GM23338 (cell line): Measurements from ENCODE around the gene OSBPL3. TPM values are rescaled to one million over a fixed set of nuclear protein-coding genes. Genes with fewer than 3 reads are reported as not detected.
"Not testable (repeated sequence)": the region's sequence is repeated elsewhere in the genome, so short reads cannot be mapped to it uniquely, and the experiment has no call there.

Experiments
- ATAC-seq: fragments of 200-7000 bp; cut with Tn5 transposase; 3 replicates; pipeline ENCODE4 v1.9.1; 2020
- DNase-seq: peaks from one replicate; pipeline ENCODE4 v3.0.0-alpha.2; 2015; ENCODE audit warnings: low spot score
- H2AFZ ChIP-seq: fragments of 200-600 bp; sonication (generic); 2 replicates; pipeline ENCODE4 v1.8.0; 2016; ENCODE audit warnings: antibody characterized with exemption, mild to moderate bottlenecking, moderate library complexity
- H3F3A ChIP-seq: fragments of 200-600 bp; sonication (generic); replicated peaks from 2 replicates; pipeline ENCODE4 v1.8.0; 2017; ENCODE audit warnings: antibody characterized with exemption, mixed run types, low read depth
- H3K27ac ChIP-seq: fragments of 200-600 bp; sonication (generic); 2 replicates; pipeline ENCODE4 v1.6.1; 2016; ENCODE audit warnings: low read depth
- H3K27me3 ChIP-seq: fragments of 200-600 bp; sonication (generic); 2 replicates; pipeline ENCODE4 v1.8.0; 2016; ENCODE audit warnings: mild to moderate bottlenecking, mixed run types, moderate library complexity; ENCODE audit not compliant: insufficient read depth
- H3K36me3 ChIP-seq: fragments of 200-600 bp; sonication (generic); 2 replicates; pipeline ENCODE4 v1.8.0; 2016; ENCODE audit warnings: mild to moderate bottlenecking; ENCODE audit not compliant: insufficient read depth
- H3K4me1 ChIP-seq: fragments of 200-600 bp; sonication (generic); 2 replicates; pipeline ENCODE4 v1.8.0; 2016; ENCODE audit warnings: mild to moderate bottlenecking, moderate library complexity; ENCODE audit not compliant: insufficient read depth
- H3K4me2 ChIP-seq: fragments of 200-600 bp; sonication (generic); 2 replicates; pipeline ENCODE4 v1.7.1; 2017; ENCODE audit warnings: mixed run types
- H3K4me3 ChIP-seq: fragments of 200-600 bp; sonication (generic); 2 replicates; pipeline ENCODE4 v1.6.1; 2016; ENCODE audit warnings: mixed run types
- H3K79me2 ChIP-seq: fragments of 200-600 bp; sonication (generic); replicated peaks from 2 replicates; pipeline ENCODE4 v1.8.0; 2017; ENCODE audit warnings: mild to moderate bottlenecking; ENCODE audit not compliant: insufficient read depth
- H3K9me2 ChIP-seq: fragments of 200-600 bp; sonication (generic); 2 replicates; pipeline ENCODE4 v1.8.0; 2017; ENCODE audit not compliant: insufficient read depth
- H4K20me1 ChIP-seq: fragments of 200-600 bp; sonication (generic); replicated peaks from 2 replicates; pipeline ENCODE4 v1.8.0; 2017; ENCODE audit warnings: mild to moderate bottlenecking; ENCODE audit not compliant: insufficient read depth
- H3K27ac Mint-ChIP-seq: 2 replicates; pipeline ENCODE4 v1.8.0; 2020; ENCODE audit warnings: inconsistent platforms, mild to moderate bottlenecking, moderate library complexity, mixed read lengths
- H3K27me3 Mint-ChIP-seq: 3 replicates; pipeline ENCODE4 v1.8.0; 2022; ENCODE audit warnings: low read depth, mild to moderate bottlenecking, moderate library complexity, mixed read lengths, inconsistent platforms; ENCODE audit not compliant: insufficient read depth, poor library complexity
- H3K36me3 Mint-ChIP-seq: 3 replicates; pipeline ENCODE4 v1.8.0; 2021; ENCODE audit warnings: low read depth, mild to moderate bottlenecking, inconsistent platforms, moderate library complexity, mixed read lengths
- H3K4me1 Mint-ChIP-seq: 3 replicates; pipeline ENCODE4 v1.8.0; 2020; ENCODE audit warnings: mild to moderate bottlenecking, inconsistent platforms, mixed read lengths
- H3K4me3 Mint-ChIP-seq: 3 replicates; pipeline ENCODE4 v1.8.0; 2021; ENCODE audit warnings: moderate library complexity, mild to moderate bottlenecking, inconsistent platforms, mixed read lengths
- H3K9me3 Mint-ChIP-seq: 3 replicates; pipeline ENCODE4 v1.8.0; 2020; ENCODE audit warnings: moderate library complexity, mild to moderate bottlenecking, inconsistent platforms, mixed read lengths
- EZH2 ChIP-seq: fragments of 200-600 bp; sonication (generic); IDR thresholded peaks from one replicate; pipeline ENCODE4 v1.8.0; 2017; ENCODE audit warnings: antibody characterized with exemption, mild to moderate bottlenecking, low read depth; ENCODE audit not compliant: unreplicated experiment
- EZH2phosphoT487 ChIP-seq: fragments of 200-600 bp; sonication (generic); IDR thresholded peaks from one replicate; pipeline ENCODE4 v1.8.1; 2018; ENCODE audit warnings: antibody characterized with exemption; ENCODE audit not compliant: unreplicated experiment
- JUNB ChIP-seq: IDR thresholded peaks from one replicate; pipeline ENCODE4 v1.6.1; 2016; ENCODE audit warnings: antibody characterized with exemption; ENCODE audit not compliant: unreplicated experiment
- POLR2AphosphoS5 ChIP-seq: IDR thresholded peaks from 2 replicates; pipeline ENCODE4 v1.6.1; 2016; ENCODE audit warnings: antibody characterized with exemption, low read depth
- STAT1 ChIP-seq: IDR thresholded peaks from one replicate; pipeline ENCODE4 v1.6.1; 2016; ENCODE audit warnings: antibody characterized with exemption; ENCODE audit not compliant: unreplicated experiment
- ZNF114 ChIP-seq: fragments of 250-450 bp; sonication (Bioruptor Pico); IDR thresholded peaks from 2 replicates; pipeline ENCODE4 v1.5.0; 2020; ENCODE audit warnings: mild to moderate bottlenecking, moderate library complexity
- polyA plus RNA-seq: library from polyadenylated mRNA; unstranded; fragments of >200 nt; fragmentation: Nextera tagmentation; extraction: Ambion mirVana; gene quantifications from 2 replicates; pipeline ENCODE4 v1.2.1, GENCODE V29; 2016
- total RNA-seq: library from RNA; depleted of rRNA; stranded (reverse); fragments of >200 nt; shearing (Covaris generic); gene quantifications from 2 replicates; pipeline ENCODE4 v1.2.3, GENCODE V29; 2014
- TF ChIP-seq, protein P1 (sequence below): fragments of 250-450 bp; sonication (Bioruptor Pico); IDR thresholded peaks from 2 replicates; pipeline ENCODE4 v1.5.0; 2020; ENCODE audit warnings: mild to moderate bottlenecking, moderate library complexity
- TF ChIP-seq, protein P2 (sequence below): IDR thresholded peaks from one replicate; pipeline ENCODE4 v1.6.1; 2018; ENCODE audit warnings: antibody characterized with exemption; ENCODE audit not compliant: unreplicated experiment
- TF ChIP-seq, protein P3 (sequence below), 2 experiments: fragments of 200-600 bp in 1 of 2; sonication (generic) in 1 of 2; conservative IDR thresholded peaks; 2 replicates each; pipeline versions ENCODE4 v1.5.1 to v1.6.1; 2016 to 2017; ENCODE audit warnings: antibody characterized with exemption in 2 of 2, low read depth in 2 of 2, mild to moderate bottlenecking in 2 of 2, moderate library complexity in 1 of 2
- TF ChIP-seq, protein P4 (sequence below): IDR thresholded peaks from 2 replicates; pipeline ENCODE4 v1.6.1; 2016; ENCODE audit warnings: antibody characterized with exemption

The OSBPL3 gene
- total and polyA plus RNA-seq, 2 experiments from 2014 or later, result 7.2 to 15.7 TPM

GRCh38 chr7:24903992-24904391 is 76.0 kb downstream of the OSBPL3 start:
- H3K4me1 ChIP-seq, DNase-seq, H3K4me3 Mint-ChIP-seq, H3K9me3 Mint-ChIP-seq, ATAC-seq, H3K27ac ChIP-seq, H3K27me3 ChIP-seq, H3K9me2 ChIP-seq, H3K4me1 Mint-ChIP-seq, H3K27ac Mint-ChIP-seq, H3K36me3 ChIP-seq, H3K4me2 ChIP-seq, H2AFZ ChIP-seq, H3F3A ChIP-seq, H3K4me3 ChIP-seq, H3K36me3 Mint-ChIP-seq, H3K27me3 Mint-ChIP-seq, H4K20me1 ChIP-seq: not testable (repeated sequence)
- peaks cover 11% of the 10 kb centered on the region for H3K79me2 ChIP-seq

DNA sequence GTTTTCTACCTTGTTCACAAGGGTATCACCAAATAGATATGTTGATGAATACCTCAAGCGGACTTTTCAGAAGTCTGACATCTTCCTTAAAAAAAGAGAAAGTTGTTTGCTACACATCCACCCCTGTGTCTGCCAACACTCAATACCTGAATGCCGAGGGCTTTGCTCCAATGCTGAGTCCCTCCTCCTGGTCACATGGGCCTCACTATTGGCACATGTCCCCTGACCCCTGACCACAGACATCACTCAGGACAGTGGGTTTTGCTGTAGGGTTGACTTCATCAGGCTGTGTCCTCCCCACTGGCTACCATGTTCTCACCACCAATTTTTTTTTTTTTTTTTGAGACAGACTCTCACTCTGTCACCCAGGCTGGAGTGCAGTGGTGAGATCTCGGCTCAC is 76.4 kb downstream of the OSBPL3 start:
- Mint-ChIP-seq H3K4me3 (no peak overlapping the region), H3K36me3 (0 out of 3 replicates have a peak, but pooled peaks cover 4% of the 10 kb centered on the region), H3K9me3 (no peaks in the 10 kb centered on the region), H3K27me3 (peaks cover 2% of the 10 kb centered on the region), H3K4me1 (no peaks in the 10 kb centered on the region), H3K27ac (no peak overlapping the region)
- Histone ChIP-seq H3F3A (no peaks in the 10 kb centered on the region), H2AFZ (no peak overlapping the region), H3K9me2 (no peaks in the 10 kb centered on the region), H3K79me2 (peaks cover 8% of the 10 kb centered on the region), H3K4me2 (no peak overlapping the region), H3K4me3 (no peak overlapping the region), H3K4me1 (no peaks in the 10 kb centered on the region), H3K27me3 (no peaks in the 10 kb centered on the region), H4K20me1 (no peaks in the 10 kb centered on the region; the same call in 1 of the 2 replicates), H3K36me3 (no peaks in the 10 kb centered on the region), H3K27ac (no peak overlapping the region)
- DNase-seq (no peak), ATAC-seq (no peak)
- no peak for TF ChIP-seq STAT1
- TF ChIP-seq, protein P1, sequence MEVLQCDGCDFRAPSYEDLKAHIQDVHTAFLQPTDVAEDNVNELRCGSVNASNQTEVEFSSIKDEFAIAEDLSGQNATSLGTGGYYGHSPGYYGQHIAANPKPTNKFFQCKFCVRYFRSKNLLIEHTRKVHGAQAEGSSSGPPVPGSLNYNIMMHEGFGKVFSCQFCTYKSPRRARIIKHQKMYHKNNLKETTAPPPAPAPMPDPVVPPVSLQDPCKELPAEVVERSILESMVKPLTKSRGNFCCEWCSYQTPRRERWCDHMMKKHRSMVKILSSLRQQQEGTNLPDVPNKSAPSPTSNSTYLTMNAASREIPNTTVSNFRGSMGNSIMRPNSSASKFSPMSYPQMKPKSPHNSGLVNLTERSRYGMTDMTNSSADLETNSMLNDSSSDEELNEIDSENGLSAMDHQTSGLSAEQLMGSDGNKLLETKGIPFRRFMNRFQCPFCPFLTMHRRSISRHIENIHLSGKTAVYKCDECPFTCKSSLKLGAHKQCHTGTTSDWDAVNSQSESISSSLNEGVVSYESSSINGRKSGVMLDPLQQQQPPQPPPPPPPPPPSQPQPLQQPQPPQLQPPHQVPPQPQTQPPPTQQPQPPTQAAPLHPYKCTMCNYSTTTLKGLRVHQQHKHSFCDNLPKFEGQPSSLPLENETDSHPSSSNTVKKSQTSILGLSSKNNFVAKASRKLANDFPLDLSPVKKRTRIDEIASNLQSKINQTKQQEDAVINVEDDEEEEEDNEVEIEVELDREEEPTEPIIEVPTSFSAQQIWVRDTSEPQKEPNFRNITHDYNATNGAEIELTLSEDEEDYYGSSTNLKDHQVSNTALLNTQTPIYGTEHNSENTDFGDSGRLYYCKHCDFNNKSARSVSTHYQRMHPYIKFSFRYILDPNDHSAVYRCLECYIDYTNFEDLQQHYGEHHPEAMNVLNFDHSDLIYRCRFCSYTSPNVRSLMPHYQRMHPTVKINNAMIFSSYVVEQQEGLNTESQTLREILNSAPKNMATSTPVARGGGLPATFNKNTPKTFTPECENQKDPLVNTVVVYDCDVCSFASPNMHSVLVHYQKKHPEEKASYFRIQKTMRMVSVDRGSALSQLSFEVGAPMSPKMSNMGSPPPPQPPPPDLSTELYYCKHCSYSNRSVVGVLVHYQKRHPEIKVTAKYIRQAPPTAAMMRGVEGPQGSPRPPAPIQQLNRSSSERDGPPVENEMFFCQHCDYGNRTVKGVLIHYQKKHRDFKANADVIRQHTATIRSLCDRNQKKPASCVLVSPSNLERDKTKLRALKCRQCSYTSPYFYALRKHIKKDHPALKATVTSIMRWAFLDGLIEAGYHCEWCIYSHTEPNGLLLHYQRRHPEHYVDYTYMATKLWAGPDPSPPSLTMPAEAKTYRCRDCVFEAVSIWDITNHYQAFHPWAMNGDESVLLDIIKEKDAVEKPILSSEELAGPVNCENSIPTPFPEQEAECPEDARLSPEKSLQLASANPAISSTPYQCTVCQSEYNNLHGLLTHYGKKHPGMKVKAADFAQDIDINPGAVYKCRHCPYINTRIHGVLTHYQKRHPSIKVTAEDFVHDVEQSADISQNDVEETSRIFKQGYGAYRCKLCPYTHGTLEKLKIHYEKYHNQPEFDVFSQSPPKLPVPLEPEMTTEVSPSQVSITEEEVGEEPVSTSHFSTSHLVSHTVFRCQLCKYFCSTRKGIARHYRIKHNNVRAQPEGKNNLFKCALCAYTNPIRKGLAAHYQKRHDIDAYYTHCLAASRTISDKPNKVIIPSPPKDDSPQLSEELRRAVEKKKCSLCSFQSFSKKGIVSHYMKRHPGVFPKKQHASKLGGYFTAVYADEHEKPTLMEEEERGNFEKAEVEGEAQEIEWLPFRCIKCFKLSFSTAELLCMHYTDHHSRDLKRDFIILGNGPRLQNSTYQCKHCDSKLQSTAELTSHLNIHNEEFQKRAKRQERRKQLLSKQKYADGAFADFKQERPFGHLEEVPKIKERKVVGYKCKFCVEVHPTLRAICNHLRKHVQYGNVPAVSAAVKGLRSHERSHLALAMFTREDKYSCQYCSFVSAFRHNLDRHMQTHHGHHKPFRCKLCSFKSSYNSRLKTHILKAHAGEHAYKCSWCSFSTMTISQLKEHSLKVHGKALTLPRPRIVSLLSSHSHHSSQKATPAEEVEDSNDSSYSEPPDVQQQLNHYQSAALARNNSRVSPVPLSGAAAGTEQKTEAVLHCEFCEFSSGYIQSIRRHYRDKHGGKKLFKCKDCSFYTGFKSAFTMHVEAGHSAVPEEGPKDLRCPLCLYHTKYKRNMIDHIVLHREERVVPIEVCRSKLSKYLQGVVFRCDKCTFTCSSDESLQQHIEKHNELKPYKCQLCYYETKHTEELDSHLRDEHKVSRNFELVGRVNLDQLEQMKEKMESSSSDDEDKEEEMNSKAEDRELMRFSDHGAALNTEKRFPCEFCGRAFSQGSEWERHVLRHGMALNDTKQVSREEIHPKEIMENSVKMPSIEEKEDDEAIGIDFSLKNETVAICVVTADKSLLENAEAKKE, result no peak
- no peak for TF ChIP-seq EZH2
- TF ChIP-seq, protein P2, sequence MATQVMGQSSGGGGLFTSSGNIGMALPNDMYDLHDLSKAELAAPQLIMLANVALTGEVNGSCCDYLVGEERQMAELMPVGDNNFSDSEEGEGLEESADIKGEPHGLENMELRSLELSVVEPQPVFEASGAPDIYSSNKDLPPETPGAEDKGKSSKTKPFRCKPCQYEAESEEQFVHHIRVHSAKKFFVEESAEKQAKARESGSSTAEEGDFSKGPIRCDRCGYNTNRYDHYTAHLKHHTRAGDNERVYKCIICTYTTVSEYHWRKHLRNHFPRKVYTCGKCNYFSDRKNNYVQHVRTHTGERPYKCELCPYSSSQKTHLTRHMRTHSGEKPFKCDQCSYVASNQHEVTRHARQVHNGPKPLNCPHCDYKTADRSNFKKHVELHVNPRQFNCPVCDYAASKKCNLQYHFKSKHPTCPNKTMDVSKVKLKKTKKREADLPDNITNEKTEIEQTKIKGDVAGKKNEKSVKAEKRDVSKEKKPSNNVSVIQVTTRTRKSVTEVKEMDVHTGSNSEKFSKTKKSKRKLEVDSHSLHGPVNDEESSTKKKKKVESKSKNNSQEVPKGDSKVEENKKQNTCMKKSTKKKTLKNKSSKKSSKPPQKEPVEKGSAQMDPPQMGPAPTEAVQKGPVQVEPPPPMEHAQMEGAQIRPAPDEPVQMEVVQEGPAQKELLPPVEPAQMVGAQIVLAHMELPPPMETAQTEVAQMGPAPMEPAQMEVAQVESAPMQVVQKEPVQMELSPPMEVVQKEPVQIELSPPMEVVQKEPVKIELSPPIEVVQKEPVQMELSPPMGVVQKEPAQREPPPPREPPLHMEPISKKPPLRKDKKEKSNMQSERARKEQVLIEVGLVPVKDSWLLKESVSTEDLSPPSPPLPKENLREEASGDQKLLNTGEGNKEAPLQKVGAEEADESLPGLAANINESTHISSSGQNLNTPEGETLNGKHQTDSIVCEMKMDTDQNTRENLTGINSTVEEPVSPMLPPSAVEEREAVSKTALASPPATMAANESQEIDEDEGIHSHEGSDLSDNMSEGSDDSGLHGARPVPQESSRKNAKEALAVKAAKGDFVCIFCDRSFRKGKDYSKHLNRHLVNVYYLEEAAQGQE, result no peak
- no peak for TF ChIP-seq EZH2phosphoT487
- TF ChIP-seq ZNF114 (CRISPR knock-in tag), result no peak
- TF ChIP-seq, protein P3, sequence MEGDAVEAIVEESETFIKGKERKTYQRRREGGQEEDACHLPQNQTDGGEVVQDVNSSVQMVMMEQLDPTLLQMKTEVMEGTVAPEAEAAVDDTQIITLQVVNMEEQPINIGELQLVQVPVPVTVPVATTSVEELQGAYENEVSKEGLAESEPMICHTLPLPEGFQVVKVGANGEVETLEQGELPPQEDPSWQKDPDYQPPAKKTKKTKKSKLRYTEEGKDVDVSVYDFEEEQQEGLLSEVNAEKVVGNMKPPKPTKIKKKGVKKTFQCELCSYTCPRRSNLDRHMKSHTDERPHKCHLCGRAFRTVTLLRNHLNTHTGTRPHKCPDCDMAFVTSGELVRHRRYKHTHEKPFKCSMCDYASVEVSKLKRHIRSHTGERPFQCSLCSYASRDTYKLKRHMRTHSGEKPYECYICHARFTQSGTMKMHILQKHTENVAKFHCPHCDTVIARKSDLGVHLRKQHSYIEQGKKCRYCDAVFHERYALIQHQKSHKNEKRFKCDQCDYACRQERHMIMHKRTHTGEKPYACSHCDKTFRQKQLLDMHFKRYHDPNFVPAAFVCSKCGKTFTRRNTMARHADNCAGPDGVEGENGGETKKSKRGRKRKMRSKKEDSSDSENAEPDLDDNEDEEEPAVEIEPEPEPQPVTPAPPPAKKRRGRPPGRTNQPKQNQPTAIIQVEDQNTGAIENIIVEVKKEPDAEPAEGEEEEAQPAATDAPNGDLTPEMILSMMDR (conservative IDR thresholded peaks at IDR 0.05; ENCODE audit: low read depth in 2 of 2), result no peak
- no peak for TF ChIP-seq POLR2AphosphoS5
- TF ChIP-seq, protein P4, sequence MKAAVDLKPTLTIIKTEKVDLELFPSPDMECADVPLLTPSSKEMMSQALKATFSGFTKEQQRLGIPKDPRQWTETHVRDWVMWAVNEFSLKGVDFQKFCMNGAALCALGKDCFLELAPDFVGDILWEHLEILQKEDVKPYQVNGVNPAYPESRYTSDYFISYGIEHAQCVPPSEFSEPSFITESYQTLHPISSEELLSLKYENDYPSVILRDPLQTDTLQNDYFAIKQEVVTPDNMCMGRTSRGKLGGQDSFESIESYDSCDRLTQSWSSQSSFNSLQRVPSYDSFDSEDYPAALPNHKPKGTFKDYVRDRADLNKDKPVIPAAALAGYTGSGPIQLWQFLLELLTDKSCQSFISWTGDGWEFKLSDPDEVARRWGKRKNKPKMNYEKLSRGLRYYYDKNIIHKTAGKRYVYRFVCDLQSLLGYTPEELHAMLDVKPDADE, result no peak
- no peak for TF ChIP-seq JUNB
